Omental fat pad (tissue), 4 donors: Measurements from ENCODE around the gene CEP131. TPM values are rescaled to one million over a fixed set of nuclear protein-coding genes. Genes with fewer than 3 reads are reported as not detected.
A peak's percentile ranks its signal among the peaks of the same experiment; 100 is the strongest.

Experiments used
- ATAC-seq: fragments of 150-250 bp; one replicate; pipeline ENCODE4 v1.9.1; 2016; ENCODE audit warnings: mild to moderate bottlenecking, moderate library complexity; ENCODE audit not compliant: low FRiP score
- DNase-seq: peaks from one replicate; pipeline ENCODE4 v3.0.0-alpha.2; 2019; ENCODE audit warnings: low spot score
- CTCF ChIP-seq, 3 donors: fragments of 450-650 bp; IDR thresholded peaks; one replicate each; pipeline ENCODE4 v1.5.1; 2016 to 2017; ENCODE audit warnings: antibody characterized with exemption in 3 of 3, mild to moderate bottlenecking in 3 of 3, moderate library complexity in 2 of 3
- total RNA-seq, 4 donors: library from RNA; depleted of rRNA; stranded (reverse); fragments of >200 nt; gene quantifications; one replicate each; pipeline ENCODE4 v1.1.0, GENCODE V29; 2016

CEP131 gene
- total RNA-seq, 4 donors from 2014 or later = 3.0 to 11.5 (median 5.6) TPM

- no peak for TF ChIP-seq CTCF (IDR thresholded peaks at IDR 0.05)
- no peak for DNase-seq
Observed at GRCh38 chr17:81258292-81258691, 35.5 kb upstream of the CEP131 start.

GRCh38 chr17:81257533-81257932 lies 34.8 kb upstream of the CEP131 start:
- no peak for TF ChIP-seq CTCF (IDR thresholded peaks at IDR 0.05)
- DNase-seq = no peak
- ATAC-seq = no peak

More at GRCh38 chr17:81258292-81258691, 35.5 kb upstream of the CEP131 start:
- ATAC-seq = no peak

GRCh38 chr17:81256616-81257015 lies 33.9 kb upstream of the CEP131 start:
- no peak for TF ChIP-seq CTCF (IDR thresholded peaks at IDR 0.05)
- ATAC-seq (no peak), DNase-seq (no peak)

- TF ChIP-seq CTCF (IDR thresholded peaks at IDR 0.05) = peak in 1 of 3 donors; percentile 46
- peak; percentile 71 for ATAC-seq
- DNase-seq = no peak
Observed at GRCh38 chr17:81254955-81255717, 32.4 kb upstream of the CEP131 start.

- DNase-seq = peak; percentile 39
Observed at GRCh38 chr17:81253358-81254131, 30.8 kb upstream of the CEP131 start.

GRCh38 chr17:81252987-81253329 lies 30.2 kb upstream of the CEP131 start:
- no peak for ATAC-seq
- DNase-seq = no peak
- no peak for TF ChIP-seq CTCF (IDR thresholded peaks at IDR 0.05)

More at GRCh38 chr17:81253358-81254131, 30.8 kb upstream of the CEP131 start:
- peak in 1 of 3 donors; percentile 41 for TF ChIP-seq CTCF (IDR thresholded peaks at IDR 0.05)
- ATAC-seq = no peak
